ENCODE results near the gene ERGIC3. TPM values are rescaled to one million over a fixed set of nuclear protein-coding genes. Genes with fewer than 3 reads are reported as not detected.

The ERGIC3 gene
- total RNA-seq, 1 donor from 2014 or later = 328 TPM

DNA sequence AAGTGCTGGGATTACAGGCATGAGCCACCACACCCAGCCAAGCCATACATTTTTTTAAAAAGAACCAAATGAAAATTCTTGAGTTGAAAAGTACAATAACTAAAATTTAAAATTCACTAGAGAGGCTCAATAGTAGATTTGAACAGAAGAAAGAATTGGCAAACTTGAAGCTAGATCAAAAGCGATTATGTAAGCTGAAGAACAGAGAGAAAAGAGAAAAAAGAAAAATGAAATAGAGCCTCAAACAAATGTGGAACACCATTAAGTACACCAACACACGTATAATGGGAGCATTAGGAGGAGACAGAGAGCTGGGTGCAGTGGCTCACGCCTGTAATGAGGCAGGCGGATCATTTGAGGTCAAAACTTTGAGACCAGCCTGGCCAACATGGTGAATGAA, 31.0 kb downstream of the ERGIC3 start:
- Histone ChIP-seq H3K27ac (ENCODE audit: low read depth, low read length) (no peak overlapping the region), H3K4me1 (ENCODE audit: control insufficient read depth in 3 of 3, insufficient read depth in 3 of 3, low read length in 3 of 3) (no peaks in the 10 kb centered on the region), H3K27me3 (ENCODE audit: control insufficient read depth in 3 of 3, insufficient read depth in 3 of 3, low read length in 3 of 3) (no peaks in the 10 kb centered on the region), H3K9me3 (ENCODE audit: control insufficient read depth in 3 of 3, low read length in 3 of 3) (peaks cover 2 to 3% (median 2%) of the 10 kb centered on the region in 3 donors), H3K9ac (ENCODE audit: low read depth in 1 of 3, low read length in 3 of 3) (no peak overlapping the region), H3K36me3 (ENCODE audit: control insufficient read depth in 3 of 3, insufficient read depth in 3 of 3, low read length in 3 of 3) (no peaks in the 10 kb centered on the region), H3K4me3 (ENCODE audit: low read length in 3 of 3) (no peak overlapping the region)

DNA sequence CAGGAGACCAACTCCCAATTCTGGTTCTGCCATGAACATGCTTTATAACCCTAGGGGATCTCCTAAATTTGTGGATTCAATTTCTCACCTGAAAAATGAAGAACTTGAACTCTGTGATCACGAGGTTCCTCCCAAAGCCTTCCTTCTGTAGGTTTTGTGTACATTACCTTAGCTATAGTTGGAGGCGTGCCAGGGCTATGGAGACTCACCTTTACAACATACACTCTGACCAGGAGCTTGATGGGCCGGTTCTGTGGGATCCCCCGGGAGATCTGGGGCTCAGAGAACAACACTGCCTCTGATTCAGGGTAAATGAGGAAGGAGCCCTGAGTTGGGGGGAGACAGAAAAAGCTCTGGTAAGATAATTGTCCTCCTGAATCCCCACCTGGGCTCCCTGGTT, 34.1 kb downstream of the ERGIC3 start:
- Histone ChIP-seq H3K4me1 (ENCODE audit: control insufficient read depth in 3 of 3, insufficient read depth in 3 of 3, low read length in 3 of 3) (no peaks in the 10 kb centered on the region), H3K27ac (ENCODE audit: low read depth, low read length) (no peak overlapping the region)

DNA sequence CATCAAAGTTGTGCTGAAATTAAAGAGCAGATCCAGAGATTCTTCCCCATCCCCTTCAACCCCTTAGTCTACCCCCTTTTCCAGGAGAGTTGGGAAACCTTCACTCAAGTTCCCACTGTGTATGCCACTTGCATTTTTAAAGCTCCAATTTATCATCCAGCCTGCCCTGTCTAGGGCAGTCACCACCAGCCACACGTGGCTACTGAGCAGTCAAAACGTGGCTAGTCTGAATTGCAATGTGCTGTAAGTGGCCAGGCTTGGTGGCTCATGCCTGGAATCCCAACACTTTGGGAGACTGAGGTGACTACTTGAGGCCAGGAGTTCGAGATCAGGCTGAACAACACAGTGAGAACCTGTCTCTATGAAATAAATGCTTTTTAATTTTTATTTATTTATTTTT, 34.9 kb downstream of the ERGIC3 start:
- H3K9ac ChIP-seq (ENCODE audit: low read depth in 1 of 3, low read length in 3 of 3) = no peak overlapping the region
- peaks cover 2 to 4% (median 3%) of the 10 kb centered on the region in 3 donors for H3K9me3 ChIP-seq (ENCODE audit: control insufficient read depth in 3 of 3, low read length in 3 of 3)
- no peak overlapping the region for H3K27ac ChIP-seq (ENCODE audit: low read depth, low read length)
- no peaks in the 10 kb centered on the region for H3K27me3 ChIP-seq (ENCODE audit: control insufficient read depth in 3 of 3, insufficient read depth in 3 of 3, low read length in 3 of 3)
- no peak overlapping the region for H3K4me3 ChIP-seq (ENCODE audit: low read length in 3 of 3)
- no peaks in the 10 kb centered on the region for H3K4me1 ChIP-seq (ENCODE audit: control insufficient read depth in 3 of 3, insufficient read depth in 3 of 3, low read length in 3 of 3)
- H3K36me3 ChIP-seq (ENCODE audit: control insufficient read depth in 3 of 3, insufficient read depth in 3 of 3, low read length in 3 of 3) = no peaks in the 10 kb centered on the region

More for the DNA sequence above, 34.1 kb downstream of the ERGIC3 start:
- Histone ChIP-seq H3K9ac (ENCODE audit: low read depth in 1 of 3, low read length in 3 of 3) (no peak overlapping the region), H3K9me3 (ENCODE audit: control insufficient read depth in 3 of 3, low read length in 3 of 3) (peaks cover 2 to 3% (median 2%) of the 10 kb centered on the region in 3 donors), H3K36me3 (ENCODE audit: control insufficient read depth in 3 of 3, insufficient read depth in 3 of 3, low read length in 3 of 3) (no peaks in the 10 kb centered on the region), H3K27me3 (ENCODE audit: control insufficient read depth in 3 of 3, insufficient read depth in 3 of 3, low read length in 3 of 3) (no peaks in the 10 kb centered on the region), H3K4me3 (ENCODE audit: low read length in 3 of 3) (no peak overlapping the region)

DNA sequence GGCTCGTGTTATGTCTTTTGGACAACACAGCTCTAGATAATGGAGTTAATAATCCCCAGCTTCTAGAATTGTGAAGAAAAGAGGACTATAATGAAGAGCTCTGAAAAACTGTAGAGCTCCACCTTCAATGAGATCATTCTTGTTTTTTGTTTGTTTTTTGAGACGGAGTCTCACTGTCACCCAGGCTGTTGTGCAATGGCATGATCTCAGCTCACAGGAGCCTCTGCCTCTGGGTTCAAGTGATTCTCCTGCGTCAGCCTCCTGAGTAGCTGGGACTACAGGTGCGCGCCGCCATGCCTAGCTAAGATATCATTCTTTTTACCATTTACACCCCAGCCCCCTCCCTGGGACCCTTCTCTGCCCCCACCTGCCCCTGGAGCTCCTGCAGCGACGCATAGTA, 36.6 kb downstream of the ERGIC3 start:
- no peaks in the 10 kb centered on the region for H3K4me1 ChIP-seq (ENCODE audit: control insufficient read depth in 3 of 3, insufficient read depth in 3 of 3, low read length in 3 of 3)
- peaks cover 0 to 2% (median 0%) of the 10 kb centered on the region in 3 donors for H3K9me3 ChIP-seq (ENCODE audit: control insufficient read depth in 3 of 3, low read length in 3 of 3)
- no peak overlapping the region for H3K9ac ChIP-seq (ENCODE audit: low read depth in 1 of 3, low read length in 3 of 3)
- H3K4me3 ChIP-seq (ENCODE audit: low read length in 3 of 3) = no peak overlapping the region
- H3K27ac ChIP-seq (ENCODE audit: low read depth, low read length) = no peak overlapping the region
- H3K27me3 ChIP-seq (ENCODE audit: control insufficient read depth in 3 of 3, insufficient read depth in 3 of 3, low read length in 3 of 3) = no peaks in the 10 kb centered on the region
- H3K36me3 ChIP-seq (ENCODE audit: control insufficient read depth in 3 of 3, insufficient read depth in 3 of 3, low read length in 3 of 3) = no peaks in the 10 kb centered on the region

DNA sequence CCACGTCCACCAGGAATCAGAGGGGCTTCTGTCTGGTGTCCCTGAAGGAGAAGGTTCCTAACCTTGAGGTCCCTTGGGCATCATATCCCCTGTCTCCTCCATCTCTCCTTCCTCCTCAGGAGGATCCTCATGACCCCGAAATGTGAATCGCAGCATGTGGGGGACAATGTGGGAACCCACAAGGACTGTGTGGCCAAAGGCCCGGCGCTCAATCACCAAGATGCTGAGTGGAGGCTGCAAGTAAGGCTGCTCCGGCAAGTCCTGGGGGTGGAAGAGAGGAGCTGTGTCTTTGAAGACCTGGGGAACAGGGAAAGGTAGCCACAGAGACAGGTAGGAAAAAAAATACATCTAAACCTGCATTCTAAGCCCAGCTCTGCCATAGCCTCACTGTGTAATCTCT, 37.3 kb downstream of the ERGIC3 start:
- no peaks in the 10 kb centered on the region for H3K4me1 ChIP-seq (ENCODE audit: control insufficient read depth in 3 of 3, insufficient read depth in 3 of 3, low read length in 3 of 3)
- peaks cover 0 to 2% (median 0%) of the 10 kb centered on the region in 3 donors for H3K9me3 ChIP-seq (ENCODE audit: control insufficient read depth in 3 of 3, low read length in 3 of 3)
- no peak overlapping the region for H3K9ac ChIP-seq (ENCODE audit: low read depth in 1 of 3, low read length in 3 of 3)

DNA sequence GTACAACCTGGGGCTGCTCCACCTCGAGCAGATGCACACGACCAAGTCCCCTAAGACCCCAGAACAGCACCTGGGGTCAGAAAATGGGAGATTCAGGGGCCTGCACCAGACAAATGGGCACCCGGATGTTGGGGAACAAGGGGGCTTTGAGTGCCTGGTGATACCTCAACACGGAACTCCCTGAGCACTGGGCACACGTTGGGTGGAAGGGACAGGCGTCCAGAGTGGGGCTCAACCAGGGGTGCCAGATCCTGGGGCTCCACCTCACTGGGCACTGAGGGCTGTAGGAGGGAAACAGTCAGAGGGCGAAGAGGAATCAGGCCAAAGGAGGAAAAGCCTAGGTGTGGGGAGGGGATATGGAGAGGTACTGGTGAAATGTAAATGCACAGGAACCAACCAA, 40.3 kb downstream of the ERGIC3 start:
- Histone ChIP-seq H3K27me3 (ENCODE audit: control insufficient read depth in 3 of 3, insufficient read depth in 3 of 3, low read length in 3 of 3) (no peaks in the 10 kb centered on the region), H3K9ac (ENCODE audit: low read depth in 1 of 3, low read length in 3 of 3) (no peak overlapping the region), H3K4me1 (ENCODE audit: control insufficient read depth in 3 of 3, insufficient read depth in 3 of 3, low read length in 3 of 3) (no peaks in the 10 kb centered on the region), H3K9me3 (ENCODE audit: control insufficient read depth in 3 of 3, low read length in 3 of 3) (peaks cover 0 to 2% (median 0%) of the 10 kb centered on the region in 3 donors), H3K27ac (ENCODE audit: low read depth, low read length) (no peak overlapping the region), H3K36me3 (ENCODE audit: control insufficient read depth in 3 of 3, insufficient read depth in 3 of 3, low read length in 3 of 3) (no peaks in the 10 kb centered on the region), H3K4me3 (ENCODE audit: low read length in 3 of 3) (no peak overlapping the region)

More for the DNA sequence above, 37.3 kb downstream of the ERGIC3 start:
- no peaks in the 10 kb centered on the region for H3K36me3 ChIP-seq (ENCODE audit: control insufficient read depth in 3 of 3, insufficient read depth in 3 of 3, low read length in 3 of 3)
- no peaks in the 10 kb centered on the region for H3K27me3 ChIP-seq (ENCODE audit: control insufficient read depth in 3 of 3, insufficient read depth in 3 of 3, low read length in 3 of 3)
- no peak overlapping the region for H3K4me3 ChIP-seq (ENCODE audit: low read length in 3 of 3)
- no peak overlapping the region for H3K27ac ChIP-seq (ENCODE audit: low read depth, low read length)

DNA sequence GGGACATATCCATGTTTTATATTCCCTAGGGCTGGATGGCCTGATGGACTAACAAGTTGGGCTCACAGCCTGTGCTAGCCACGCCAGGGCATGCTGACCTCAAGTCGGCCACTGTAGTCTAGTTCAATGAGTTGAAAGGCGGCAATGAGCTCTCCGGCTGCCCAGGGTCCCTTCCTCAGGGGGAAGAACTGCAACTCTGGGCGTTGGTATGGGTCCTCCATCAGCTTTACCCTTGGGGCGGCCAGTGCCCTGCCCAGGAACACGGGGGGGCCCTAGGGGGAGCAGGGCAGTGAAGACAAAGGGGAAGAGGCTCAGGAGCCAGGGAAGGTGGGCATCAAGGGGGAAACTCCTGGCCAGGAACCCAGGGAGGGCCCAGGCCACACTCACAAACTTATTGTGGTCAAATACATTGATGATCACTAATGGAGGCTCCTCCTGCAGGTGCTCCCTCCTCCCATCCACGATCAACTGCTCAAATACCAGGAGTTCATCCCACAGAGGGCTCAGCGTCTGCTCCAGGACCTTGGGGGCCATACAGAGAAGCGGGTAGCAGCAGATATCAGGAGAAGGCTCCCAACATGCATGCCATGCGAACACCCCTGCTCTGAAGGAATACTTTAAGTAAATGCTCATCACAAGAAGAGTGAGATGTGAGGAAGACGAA, 41.0 kb downstream of the ERGIC3 start:
- peaks cover 0 to 2% (median 0%) of the 10 kb centered on the region in 3 donors for H3K9me3 ChIP-seq (ENCODE audit: control insufficient read depth in 3 of 3, low read length in 3 of 3)

DNA sequence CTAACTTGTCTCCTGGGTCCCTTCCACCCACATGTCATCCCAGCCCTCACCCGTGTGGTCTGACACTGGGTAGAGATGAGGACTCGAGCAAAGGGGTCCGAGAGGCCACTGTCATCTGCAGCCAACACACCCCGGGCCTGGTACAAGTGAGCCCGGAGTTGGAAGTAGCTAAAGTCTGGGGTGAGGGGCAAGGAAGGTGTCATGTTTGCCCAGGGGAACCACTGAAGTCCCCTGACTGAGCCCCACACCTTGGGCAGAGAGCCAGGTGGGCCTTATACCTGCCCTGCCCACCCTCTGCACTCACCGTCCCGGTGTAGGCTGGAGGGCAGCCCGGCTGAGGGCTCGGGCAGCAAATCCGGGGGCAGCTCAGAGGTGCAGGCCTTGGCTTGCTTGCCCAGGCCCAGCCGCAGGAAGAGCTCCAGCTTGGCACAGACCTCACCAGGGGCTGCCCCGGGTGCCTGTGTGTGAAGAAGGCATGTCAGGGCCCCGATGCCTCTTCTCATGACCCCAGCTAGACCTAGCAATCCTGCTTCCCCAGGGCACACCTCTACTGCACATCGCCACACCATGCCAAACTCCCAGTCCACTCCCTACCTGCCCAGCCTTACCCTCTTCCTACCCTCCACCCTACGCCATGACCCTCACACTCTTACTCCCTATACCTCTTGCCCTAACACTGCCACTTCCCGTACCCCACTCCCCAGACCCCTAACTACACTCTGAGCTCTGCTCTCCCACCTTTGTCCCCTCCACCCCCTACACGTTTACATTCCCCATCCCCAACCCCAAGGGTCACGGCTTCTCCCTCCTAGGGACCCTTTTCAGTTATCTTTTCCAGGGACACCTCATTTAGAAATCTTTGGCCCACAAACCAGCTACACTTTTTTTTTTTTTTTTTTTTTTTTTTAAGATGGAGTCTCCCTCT, 42.0 kb downstream of the ERGIC3 start:
- no peak overlapping the region for H3K4me3 ChIP-seq (ENCODE audit: low read length in 3 of 3)
- H3K27ac ChIP-seq (ENCODE audit: low read depth, low read length) = no peak overlapping the region
- no peaks in the 10 kb centered on the region for H3K36me3 ChIP-seq (ENCODE audit: control insufficient read depth in 3 of 3, insufficient read depth in 3 of 3, low read length in 3 of 3)
- peaks cover 0 to 2% (median 0%) of the 10 kb centered on the region in 3 donors for H3K9me3 ChIP-seq (ENCODE audit: control insufficient read depth in 3 of 3, low read length in 3 of 3)
- H3K4me1 ChIP-seq (ENCODE audit: control insufficient read depth in 3 of 3, insufficient read depth in 3 of 3, low read length in 3 of 3) = no peaks in the 10 kb centered on the region
- no peak overlapping the region for H3K9ac ChIP-seq (ENCODE audit: low read depth in 1 of 3, low read length in 3 of 3)
- H3K27me3 ChIP-seq (ENCODE audit: control insufficient read depth in 3 of 3, insufficient read depth in 3 of 3, low read length in 3 of 3) = no peaks in the 10 kb centered on the region

More for the DNA sequence above, 41.0 kb downstream of the ERGIC3 start:
- H3K9ac ChIP-seq (ENCODE audit: low read depth in 1 of 3, low read length in 3 of 3) = no peak overlapping the region
- H3K27me3 ChIP-seq (ENCODE audit: control insufficient read depth in 3 of 3, insufficient read depth in 3 of 3, low read length in 3 of 3) = no peaks in the 10 kb centered on the region
- H3K4me1 ChIP-seq (ENCODE audit: control insufficient read depth in 3 of 3, insufficient read depth in 3 of 3, low read length in 3 of 3) = no peaks in the 10 kb centered on the region
- no peaks in the 10 kb centered on the region for H3K36me3 ChIP-seq (ENCODE audit: control insufficient read depth in 3 of 3, insufficient read depth in 3 of 3, low read length in 3 of 3)
- no peak overlapping the region for H3K4me3 ChIP-seq (ENCODE audit: low read length in 3 of 3)
- H3K27ac ChIP-seq (ENCODE audit: low read depth, low read length) = no peak overlapping the region

DNA sequence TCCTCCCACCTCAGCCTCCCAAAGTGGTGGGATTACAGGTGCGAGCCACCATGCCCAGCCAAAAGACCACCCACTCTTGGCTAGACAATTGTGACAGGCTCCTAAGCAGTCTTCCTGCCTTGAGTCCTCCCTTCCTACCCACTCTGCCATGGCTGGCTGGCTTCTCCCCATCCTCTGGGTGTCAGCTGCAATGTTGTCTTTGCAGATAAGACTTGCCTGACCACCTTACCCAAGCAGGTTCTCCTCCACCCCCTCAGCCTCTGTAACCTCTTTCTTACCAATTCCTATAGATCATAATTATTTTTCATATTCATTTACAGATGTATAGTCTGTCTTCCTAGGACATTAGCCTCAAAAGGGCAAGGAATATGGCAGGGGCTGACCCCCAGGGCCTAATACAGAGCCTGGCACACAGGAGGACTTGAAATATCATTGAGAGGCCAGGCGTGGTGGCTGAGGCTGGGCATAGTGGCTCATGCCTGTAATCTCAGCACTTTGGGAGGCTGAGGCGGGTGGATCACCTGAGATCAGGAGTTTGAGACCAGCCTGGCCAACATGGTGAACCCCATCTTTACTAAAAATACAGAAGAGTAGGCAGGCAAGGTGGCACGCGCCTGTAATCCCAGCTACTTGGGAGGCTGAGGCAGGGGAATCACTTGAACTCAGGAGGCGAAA, 45.0 kb downstream of the ERGIC3 start:
- no peaks in the 10 kb centered on the region for H3K9me3 ChIP-seq (ENCODE audit: control insufficient read depth in 3 of 3, low read length in 3 of 3)
- no peaks in the 10 kb centered on the region for H3K36me3 ChIP-seq (ENCODE audit: control insufficient read depth in 3 of 3, insufficient read depth in 3 of 3, low read length in 3 of 3)
- H3K27me3 ChIP-seq (ENCODE audit: control insufficient read depth in 3 of 3, insufficient read depth in 3 of 3, low read length in 3 of 3) = no peaks in the 10 kb centered on the region
- no peaks in the 10 kb centered on the region for H3K4me1 ChIP-seq (ENCODE audit: control insufficient read depth in 3 of 3, insufficient read depth in 3 of 3, low read length in 3 of 3)
- no peak overlapping the region for H3K4me3 ChIP-seq (ENCODE audit: low read length in 3 of 3)
- no peak overlapping the region for H3K9ac ChIP-seq (ENCODE audit: low read depth in 1 of 3, low read length in 3 of 3)
- H3K27ac ChIP-seq (ENCODE audit: low read depth, low read length) = no peak overlapping the region

Measured in skeletal muscle tissue (tissue), 4 donors.